ENCODE measurements around the gene SERPINF2.
"Not testable (repeated sequence)": the region's sequence is repeated elsewhere in the genome, so short reads cannot be mapped to it uniquely, and the experiment has no call there.

SERPINF2 gene

DNA sequence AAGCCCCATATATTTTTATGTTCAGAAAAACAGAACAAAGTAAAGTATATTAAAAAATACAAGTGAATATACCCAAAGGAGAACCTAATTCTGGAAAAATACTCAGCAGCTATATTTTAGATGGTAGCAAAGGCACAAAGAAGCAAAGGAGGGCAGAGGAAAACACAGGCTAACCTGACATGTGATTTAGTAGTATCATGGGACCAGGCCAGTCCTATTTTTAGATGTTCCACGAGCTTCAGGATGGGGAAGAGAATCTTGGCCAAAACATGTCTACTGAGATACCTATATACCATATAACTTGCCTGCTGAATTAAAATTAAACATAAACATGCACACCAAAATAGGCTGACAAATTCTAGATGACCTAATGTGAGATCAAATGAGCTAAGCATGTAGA is 54.1 kb downstream of the SERPINF2 start:
- DNase-seq: no peak

DNA sequence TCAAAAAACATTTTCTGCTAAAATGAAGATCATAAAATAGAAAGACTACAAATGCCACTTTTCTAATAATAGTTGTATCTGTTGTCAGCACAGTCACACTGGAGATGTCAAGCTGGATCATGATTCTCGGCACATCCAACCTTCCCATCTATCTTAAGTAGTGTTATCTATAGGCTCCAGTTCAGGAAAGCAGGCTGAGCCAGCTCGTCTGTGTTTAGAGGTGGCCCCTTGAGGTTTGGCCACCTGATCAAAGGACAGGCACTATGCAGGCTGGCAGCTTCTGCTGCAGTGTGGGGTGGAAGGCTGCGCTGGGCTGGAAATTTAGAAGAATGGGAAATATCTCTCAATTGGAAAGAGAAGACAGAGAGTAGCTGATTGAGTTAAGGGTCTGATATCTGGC is 54.7 kb downstream of the SERPINF2 start:
- DNase-seq: no peak

DNA sequence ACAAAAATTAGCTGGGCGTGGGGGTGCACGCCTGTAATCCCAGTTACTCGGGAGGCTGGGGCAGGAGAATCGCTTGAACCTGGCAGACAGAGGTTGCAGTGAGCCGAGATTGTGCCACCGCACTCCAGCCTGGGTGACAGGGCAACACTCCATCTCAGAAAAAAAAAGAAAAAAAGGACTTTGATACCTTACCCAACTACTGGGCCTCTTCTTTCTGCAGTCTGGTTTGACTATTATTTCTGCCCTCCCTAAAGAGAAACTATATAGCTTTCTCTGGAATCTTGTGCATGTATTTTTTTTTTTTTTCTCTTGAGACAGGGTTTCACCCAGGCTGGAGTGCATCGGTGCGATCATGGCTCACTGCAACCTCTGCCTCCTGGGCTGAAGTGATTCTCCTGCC is 55.2 kb downstream of the SERPINF2 start:
- not testable (repeated sequence) for DNase-seq

DNA sequence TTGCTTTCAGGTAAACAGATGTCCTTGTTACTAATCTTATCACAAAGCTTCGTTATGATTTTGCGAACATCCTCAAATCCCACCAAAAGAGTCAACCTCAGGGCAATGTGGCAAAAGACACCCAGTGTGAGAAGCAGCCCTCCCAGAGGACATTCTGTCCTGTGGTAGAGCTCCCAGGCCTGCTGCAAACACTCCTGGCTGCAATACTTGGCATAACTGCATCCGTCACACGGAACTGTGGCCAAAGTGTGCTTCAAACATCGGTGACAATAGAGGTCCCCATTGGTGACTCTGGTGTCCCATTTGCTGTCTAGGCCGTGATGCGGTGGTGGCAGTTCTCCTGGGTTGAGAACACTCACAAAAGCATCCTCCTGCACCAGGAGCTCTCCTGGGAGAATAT is 57.6 kb downstream of the SERPINF2 start:
- DNase-seq: no peak

DNA sequence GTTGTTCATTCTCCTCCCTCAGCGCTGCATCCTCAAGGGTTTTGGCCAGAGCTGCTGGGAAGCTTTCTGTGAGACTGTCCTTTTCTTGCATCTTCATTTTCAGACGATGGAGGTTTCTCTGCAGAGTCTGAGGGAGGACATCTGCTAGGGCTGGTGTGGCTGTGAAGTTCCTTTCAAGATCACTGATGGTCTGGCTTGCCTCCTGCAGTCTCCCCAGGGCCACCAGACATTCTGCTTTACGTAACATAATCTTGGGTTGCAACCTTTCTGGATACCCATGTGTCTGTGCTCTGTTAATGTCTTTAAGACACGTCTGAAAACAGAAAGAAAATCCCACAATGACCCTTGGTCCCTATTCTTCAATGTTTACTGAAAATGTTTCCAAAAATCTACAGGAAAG is 58.0 kb downstream of the SERPINF2 start:
- DNase-seq: no peak

DNA sequence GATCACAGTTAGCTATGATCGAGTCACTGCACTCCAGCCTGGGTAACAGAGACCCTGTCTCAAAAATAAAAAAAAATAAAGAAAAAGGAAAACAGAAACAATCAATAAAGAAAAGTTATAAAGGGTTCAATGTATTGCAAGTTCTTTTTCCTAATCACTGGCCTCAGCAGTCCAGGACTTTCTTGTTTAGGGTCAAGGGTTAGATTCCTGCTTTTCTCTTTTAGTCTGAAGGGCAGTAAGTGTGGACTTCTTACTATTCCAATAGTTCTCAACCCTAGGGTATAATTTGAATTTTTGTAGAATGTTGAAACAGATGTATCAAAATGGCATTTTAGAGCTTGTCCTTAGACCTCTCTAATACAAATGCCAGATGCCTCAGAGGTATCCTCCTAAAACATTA is 59.8 kb downstream of the SERPINF2 start:
- DNase-seq: no peak

DNA sequence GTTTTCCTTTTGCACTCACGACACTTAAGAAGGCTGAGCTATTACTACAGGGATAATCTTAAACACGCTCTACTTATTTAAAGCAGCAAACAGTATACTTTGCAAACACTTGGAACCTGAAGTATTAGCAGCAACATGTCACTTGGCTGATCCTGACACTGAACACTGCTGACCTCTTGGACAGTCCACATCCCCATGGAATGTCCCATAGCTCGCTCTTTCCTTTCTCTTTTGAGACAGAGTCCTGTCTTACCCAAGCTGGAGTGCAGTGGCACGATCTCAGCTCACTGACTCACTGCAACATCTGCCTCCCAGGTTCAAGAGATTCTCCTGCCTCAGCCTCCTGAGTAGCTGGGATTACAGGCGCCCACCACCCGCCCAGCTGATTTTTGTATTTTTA is 60.6 kb downstream of the SERPINF2 start:
- DNase-seq: no peak
